HG02885 (cell line): ENCODE data around the gene NT5DC2.

Experiments used
- ATAC-seq: cut with Tn5 transposase; IDR thresholded peaks from one replicate; pipeline ENCODE4 v1.9.1; 2021; ENCODE audit warnings: mild to moderate bottlenecking; ENCODE audit not compliant: unreplicated experiment, poor library complexity

The NT5DC2 gene

DNA sequence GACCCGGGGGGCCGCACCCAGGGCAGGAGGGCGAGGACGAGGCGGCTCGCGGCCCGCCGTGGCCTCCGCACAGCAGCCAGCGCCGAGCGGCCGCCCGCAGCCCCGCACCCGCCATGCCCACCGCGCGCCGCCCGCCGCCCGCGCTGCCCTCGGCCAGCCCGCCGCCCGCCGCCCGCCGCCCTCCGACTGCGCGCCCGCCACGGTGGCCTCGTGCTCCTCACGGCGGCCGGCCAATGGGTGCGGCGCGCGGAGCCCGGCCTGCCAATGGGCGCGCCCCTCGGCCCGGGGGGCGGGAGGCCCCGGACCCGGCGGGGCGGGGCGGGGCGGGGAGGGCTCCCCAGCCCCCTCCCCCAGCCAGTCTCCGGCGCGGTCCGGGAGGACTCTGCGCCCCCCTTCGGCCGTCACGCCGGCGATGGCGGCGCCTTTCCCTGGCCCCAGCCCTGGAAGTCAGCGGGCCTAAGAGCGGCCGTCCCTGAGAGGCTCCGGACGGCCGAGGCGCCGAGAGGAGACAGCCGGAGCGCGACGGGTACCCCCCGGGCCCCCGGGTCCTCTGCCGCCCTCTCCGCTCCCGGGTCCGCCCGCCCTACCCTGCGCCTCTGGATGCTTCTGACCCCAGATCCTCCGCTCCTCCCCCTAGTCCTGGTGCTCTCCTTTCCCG, at the start of gene NT5DC2:
Gene NT5DC2 (minus strand): TSS at position 235 of the 658 bp plus-strand sequence. CDS start 120 bp downstream, at position 115.
- ATAC-seq: peak; percentile 40

DNA sequence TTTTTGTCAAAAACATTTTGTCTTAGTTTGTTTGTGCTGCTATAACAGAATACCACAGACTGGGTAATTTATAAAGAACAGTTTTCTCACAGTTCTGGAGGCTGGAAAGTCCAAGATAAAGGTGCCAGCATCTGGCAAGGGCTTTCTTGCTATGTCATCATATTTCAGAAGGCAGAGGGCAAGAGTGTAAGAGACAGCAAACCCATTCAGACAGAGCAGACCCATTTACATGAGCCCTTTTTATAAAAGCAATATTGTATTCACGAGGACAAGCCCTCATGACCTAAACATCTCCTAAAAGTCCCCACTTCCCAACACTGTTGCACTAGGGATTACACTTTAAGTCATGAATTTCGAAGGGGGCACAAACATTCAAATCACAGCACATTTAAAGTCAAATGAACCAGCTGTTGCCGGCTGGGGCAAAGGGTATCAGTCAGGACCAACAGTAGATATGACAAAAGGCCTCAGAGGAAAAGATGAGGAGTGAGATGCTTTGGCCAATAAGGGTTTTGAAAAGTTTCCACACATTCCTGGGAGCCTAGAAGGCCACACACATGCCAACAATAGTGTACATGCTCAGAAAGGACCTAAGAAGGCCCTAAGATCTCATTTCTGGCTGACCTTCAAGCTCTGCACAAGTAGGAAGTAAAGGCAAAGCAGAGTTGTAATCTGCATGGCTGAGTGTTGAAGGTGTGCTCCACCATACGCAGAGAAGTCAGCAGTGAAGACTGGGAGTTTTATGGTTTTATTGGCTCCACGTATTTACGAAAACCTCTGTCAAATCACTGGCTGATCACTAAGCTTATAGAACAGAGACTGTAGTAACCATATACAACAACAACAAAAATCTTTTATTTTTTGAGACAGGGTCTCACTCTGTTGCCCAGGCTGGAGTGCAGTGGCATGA, 40.7 kb upstream of the NT5DC2 start:
- no peak for ATAC-seq

DNA sequence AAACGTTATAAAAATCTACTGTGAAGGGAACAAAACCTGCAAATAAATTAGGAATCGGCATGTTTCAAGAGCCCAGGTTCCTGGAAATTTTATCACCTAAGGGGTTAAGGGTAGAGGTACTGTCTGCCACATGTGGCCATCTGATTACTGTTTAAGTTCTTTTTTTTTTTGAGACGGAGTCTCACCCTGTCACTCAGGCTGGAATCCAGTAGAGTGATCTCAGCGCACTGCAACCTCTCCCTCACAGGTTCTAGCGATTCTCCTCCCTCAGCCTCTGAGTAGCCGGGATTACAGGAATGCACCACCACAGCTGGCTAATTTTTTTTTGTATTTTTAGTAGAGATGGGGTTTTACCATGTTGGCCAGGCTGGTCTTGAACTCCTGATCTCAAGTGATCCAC, 38.6 kb upstream of the NT5DC2 start:
- ATAC-seq: no peak

DNA sequence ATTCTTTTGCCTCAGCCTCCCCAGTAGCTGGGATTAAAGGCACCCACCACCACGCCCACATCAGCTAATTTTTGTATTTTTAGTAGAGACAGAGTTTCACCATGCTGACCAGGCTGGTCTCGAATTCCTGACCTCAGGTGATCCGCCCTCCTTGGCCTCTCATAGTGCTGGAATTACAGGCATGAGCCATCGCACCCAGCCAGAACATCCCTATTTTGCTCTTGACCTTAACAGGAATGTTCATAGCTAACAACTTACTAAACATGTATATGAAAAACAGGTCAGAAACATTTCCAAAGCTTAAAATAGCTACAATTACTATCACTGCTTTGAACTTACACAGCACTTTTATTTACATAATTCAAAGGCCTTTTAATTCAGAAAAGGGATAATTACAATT, 36.4 kb upstream of the NT5DC2 start:
- ATAC-seq: no peak

DNA sequence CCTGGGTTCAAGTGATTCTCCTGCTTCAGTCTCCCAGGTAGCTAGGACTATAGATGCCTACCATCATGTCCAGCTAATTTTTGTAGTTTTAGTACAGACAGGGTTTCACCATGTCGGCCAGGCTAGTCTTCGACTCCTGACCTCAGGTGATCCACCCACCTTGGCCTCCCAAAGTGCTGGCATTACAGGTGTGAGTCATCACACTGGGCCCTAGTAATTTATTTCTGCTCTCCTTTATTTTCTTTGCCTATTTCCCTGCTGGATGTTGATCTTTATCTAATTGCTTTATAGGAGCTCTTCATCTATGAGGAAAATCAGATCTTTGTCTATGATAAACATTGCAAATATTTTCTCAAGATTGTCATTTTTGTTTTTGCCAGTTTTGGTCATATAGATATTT, 34.4 kb upstream of the NT5DC2 start:
- ATAC-seq: no peak

DNA sequence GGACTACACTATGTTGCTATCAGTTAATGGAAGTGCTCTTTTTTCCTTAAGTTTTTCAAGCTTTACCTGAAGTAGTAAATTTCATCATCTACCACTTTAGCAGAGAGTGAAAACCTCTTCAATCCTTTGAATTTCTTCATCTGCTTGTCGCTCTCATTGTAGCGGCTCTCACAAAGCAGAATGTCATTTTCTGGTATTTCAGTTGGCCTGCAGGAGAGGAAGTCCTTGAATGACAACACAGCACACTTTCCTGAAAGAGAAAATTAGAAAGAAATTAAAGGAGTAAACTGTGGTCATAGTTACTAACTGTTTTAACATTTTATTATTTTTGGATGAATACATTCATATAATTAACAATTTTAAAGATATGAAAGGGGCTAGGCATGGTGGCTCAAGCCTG, 30.3 kb upstream of the NT5DC2 start:
- ATAC-seq: no peak

DNA sequence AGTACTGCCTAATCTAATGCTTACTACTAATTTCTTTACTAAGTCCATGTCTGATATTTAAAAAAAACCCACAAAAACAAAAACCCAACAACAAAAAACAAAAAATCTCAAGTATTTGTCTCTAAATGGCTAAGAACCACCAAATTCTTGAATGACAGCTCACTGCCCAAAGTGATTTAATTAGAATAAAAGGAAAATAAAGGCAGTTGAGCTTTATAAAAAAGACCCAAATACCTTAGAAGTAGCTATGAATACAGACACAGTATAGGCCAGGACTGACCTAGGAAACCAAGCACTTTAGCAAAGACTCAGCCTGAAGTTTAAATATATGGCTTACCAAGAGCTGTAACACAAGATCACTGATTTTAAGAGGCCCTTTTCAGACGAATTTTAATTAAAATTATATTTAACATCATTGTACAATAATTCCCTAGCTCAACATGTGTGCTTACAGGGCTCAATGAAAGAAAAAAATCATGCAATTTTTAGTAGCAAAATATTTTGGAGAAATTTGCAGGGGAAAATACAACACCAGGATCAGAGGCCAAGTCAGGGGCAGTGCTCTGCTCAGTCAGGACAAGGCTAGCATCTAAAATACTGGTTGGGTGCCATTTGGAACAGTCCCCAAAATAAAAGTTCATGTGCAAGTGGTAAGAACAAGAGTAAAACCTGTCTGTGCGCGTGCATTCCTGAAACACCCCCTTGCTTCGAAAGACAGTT, 27.5 kb upstream of the NT5DC2 start:
- ATAC-seq: no peak

DNA sequence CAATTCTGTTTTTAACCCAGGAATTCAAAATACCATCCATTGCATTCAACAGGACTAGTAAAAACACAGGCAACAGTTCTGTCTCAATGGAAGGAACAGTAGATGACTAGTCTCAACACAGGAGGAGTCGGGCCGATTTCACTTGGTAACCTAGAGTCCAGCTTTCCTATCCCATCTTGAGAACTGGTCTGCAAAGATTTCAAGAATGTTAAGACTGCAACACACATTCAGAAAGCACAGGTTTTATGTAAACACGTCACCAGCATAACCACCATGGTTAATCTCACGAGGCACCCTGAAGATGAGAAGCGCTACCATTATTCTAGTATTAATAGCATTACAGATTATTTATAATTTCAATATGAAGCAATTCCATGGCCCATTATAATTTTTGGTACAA, 24.8 kb upstream of the NT5DC2 start:
- ATAC-seq: no peak

DNA sequence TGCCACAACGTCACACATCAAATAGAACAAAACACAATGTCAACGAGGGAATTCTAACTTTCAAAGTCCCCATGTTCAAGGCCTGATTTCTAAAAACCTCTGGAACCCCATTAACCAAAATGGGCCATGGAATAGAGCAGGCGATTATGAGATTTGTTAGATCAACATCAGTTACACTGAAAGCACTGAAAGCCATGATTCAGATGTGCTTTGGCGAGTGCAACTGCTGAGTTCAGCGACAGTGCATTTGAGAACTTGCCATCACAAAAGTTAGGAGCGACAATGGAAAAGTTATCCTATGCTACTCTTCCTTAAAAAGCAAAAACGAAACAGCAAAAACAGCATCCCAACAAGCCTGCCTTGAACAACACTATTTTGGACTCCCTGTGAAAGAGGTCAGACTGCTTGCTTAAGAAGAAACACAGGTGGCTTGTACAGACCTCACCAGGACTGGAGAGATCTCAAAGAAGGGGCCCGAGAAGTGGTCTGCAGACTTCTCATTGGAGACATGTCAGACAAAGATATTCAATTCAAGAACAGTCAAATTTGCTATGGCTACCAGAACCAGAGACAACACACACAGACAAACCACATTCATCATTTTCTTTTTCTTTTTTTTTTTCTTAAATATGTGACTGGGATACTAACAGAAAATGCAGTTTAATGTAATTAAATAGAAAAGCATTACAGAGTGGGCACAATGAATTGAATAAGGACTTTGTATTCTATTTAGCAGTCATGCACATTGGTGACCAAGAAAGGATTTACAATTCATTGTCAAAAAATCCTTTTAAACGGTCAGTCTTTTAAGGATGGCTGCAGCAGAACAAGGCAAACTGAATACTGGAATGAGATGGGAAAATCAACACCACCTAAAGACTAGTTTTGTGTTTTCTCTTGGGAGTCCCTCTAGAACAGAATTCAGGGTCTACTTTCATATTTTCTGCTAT, 23.6 kb upstream of the NT5DC2 start:
- ATAC-seq: no peak

DNA sequence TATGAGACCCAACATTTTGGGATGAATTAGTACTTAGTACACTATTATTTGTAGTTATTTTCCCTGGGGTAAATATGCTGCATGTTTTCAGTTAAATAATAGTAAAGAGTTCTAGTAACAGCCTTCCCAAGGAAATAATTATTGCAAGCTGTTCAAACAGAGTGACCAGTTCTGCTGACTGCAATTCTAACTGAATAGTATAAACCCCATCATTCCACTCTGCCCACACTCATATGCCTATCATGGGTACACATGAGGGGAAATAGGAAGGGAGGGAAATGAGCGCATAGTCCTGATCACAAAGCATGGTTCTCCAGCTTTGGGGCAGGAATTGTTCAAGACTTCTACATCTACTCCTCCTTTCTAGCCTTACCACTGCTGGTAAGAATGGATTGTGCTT, 21.4 kb upstream of the NT5DC2 start:
- no peak for ATAC-seq

DNA sequence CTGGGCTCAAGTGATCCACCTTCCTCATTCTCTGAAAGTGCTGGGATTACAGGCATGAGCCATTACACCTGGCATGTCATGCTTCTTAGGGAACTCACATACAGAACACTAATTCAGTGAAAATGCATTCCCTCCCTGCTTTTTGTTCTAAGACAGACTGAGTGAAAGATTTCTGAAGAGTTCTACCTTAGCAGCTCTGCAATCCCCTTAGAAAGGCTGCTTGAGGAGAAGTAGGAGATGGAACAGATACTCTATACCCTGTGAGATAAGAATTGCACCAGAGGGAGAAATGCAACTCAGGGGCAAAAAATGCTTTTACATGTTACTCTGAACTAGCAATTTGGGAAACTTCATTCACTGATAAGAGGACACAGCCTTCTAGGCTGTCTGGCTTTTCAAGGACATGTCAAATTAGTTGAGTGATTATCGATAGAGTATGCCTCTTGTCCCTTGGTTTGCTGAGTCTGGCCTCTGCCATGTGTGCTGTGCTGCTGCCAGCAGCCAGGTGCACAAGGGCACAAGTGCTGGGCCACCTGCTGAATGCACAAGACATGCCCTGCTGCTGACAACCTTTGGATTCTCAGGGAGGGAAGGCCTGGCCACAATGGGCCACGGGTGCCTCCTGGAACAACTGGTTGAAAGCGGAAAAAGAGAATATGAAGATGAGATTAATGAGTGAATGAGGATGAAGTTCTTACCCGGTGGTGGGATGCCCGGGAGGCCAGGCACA, 20.5 kb upstream of the NT5DC2 start:
- no peak for ATAC-seq

DNA sequence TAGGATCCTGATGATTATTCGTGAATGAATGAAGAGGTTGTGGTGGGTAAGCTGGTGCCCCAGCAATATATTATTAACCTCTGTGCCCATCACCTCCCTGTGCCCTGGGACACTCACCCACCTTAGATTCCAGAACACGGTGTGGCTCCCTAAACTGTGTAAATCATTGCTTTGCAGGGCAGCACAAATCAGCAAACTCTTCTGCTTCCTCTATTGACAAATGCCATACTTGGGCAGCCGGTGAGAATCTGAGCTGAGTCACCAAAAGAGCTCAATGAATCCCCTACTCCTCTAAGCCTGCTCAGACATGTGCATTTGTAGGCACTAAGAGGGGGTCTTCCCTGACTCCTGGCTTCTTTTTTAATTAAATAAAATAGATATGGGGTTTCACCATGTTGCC, 18.4 kb upstream of the NT5DC2 start:
- ATAC-seq: no peak

DNA sequence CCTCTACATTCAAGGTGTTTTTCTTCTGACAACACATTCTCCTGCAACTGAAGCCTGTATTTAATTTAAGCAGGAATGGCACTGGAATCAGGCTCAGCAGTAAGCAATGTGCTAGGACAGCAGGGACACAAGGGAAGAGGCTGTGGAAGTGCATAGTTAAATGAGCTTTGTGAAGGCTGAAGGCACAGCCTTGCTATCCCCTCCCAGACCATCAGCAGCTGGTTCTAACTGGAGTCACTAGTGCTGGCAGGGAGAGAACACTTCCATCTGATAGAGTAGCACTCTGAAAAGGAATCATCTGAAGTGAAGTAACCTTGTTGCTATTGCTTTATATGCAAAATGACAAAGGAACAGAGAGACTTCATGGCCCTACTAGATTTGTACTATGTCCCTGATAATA, 17.5 kb upstream of the NT5DC2 start:
- no peak for ATAC-seq

DNA sequence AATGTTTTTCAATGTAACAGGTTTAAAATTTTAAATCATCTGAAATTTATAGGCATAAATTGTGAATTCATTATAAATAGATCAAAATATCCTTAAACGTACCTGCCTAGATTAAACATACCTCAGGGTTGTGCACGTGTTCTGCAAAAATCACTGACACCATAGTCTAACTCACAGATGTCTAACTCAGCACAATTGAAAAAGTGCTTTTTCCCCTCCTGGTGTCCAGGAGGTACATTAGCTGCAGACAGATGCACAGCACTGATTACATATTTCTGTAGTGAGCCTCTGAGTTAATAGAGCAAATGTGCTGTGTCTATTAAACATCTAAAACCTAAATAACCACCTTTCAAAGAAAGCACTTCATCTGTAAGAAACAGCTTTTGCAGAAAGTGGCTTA, 13.5 kb upstream of the NT5DC2 start:
- ATAC-seq: no peak

DNA sequence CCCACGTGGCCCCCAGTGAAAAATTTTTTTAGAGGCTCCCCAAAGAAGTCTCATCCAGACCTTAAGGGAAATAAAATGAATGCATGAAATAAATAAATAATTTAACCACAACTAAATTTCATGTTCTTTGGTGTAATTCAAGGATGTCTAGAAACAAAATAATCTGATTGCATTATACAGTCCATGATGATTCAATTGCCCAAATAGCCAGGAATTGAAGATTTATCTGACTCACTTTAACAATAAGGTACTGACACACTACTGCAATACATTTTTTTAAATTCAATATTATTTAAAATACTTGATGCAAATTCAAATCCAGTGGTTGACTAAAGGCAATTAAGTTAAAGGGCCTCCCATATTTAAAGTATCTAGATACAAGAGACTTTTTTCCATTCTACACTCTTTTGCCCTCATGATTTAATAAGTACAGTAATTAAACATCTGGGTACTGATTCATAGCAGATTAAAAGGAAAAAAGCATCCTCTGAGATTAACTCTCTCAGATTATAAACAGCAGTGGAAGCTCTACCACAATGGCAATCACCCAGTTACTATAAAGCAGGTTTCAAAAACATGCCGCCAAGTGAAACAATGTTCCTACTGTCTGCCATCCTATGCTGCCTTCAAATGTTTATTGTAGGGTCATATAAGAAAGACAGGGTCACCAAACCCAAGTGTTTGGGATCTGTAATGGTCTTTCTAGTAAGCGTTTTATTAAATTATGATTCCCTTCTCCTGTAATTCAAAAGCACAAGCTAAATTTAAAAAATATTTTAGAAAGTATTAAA, 12.6 kb upstream of the NT5DC2 start:
- no peak for ATAC-seq

DNA sequence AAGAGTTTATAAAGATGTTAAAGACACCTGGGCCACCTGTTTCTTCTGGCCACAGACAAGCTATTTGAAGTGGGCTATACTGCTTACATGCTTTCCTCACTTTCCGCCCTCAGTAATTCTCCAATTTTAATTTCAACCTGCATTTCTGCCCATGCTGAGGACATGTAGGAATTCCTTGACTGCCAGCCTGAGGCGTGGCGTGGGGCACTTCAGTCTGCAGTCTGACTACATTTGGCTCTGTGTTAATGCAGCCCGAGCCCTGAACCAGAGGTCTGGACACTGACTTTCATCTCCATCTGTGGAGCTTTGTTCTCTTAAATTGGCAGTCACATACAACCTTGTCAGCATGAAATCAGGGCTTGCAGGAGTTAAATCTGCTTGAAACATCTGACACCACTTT, 11.3 kb upstream of the NT5DC2 start:
- ATAC-seq: no peak

DNA sequence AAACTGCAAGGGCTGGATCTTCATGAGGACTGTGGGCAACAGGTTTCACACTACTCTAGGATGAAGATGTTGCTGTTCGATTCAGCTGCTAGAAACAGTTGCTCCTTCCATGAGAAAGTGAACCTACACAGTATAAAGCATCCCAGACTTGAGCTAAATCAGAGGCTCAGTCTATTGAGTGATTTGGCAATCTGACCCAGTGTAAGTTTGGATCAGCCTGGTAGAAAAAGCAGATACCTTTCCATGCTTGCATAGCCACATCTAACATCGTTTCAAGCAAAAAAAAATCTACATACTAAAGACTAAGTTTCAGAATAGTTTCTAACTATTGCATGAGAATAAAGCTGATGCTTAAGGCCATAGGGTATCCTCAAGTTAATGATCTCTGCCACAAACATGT, 7.4 kb upstream of the NT5DC2 start:
- no peak for ATAC-seq

DNA sequence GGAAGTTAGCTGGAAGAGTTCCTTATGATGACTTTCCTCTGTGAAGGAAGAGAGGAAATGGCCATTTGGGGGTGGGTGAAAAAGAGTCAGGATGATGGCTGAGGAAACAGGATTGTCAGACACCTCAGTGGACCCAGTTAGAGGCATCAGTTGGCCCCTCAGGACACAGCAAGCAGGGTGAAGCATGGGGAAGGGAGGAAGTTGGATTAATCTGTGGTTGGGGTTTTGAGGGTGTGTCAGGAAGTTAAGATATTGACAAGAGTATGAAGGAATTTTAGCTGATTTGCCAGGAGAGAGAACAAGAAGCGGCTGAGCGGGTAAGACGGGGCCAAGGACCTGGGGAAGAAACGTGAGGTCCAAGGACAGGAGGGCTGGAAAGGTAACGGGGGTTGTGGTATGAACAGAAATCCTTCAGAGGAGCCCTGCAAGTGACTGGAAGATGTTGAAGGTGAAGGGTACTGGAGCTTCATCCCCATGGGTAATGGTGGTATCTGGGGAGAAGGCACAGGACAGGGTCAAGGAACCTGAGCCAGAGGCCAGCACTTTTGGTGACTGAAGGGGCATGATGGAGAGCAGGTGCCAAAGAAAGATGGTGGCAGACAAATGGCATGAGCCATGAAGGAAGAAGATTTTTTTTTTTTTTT, 5.5 kb upstream of the NT5DC2 start:
- ATAC-seq: no peak
